ENCODE data around the gene SSU72. TPM values are rescaled to one million over a fixed set of nuclear protein-coding genes. Genes with fewer than 3 reads are reported as not detected.
"Not testable (repeated sequence)": the region's sequence is repeated elsewhere in the genome, so short reads cannot be mapped to it uniquely, and the experiment has no call there.

The SSU72 gene
- polyA plus RNA-seq, 10 donors, result 80.9 to 98.9 (median 86.8) TPM

GRCh38 chr1:1544544-1544943 is 30.1 kb downstream of the SSU72 start:
- no peak for DNase-seq

DNA sequence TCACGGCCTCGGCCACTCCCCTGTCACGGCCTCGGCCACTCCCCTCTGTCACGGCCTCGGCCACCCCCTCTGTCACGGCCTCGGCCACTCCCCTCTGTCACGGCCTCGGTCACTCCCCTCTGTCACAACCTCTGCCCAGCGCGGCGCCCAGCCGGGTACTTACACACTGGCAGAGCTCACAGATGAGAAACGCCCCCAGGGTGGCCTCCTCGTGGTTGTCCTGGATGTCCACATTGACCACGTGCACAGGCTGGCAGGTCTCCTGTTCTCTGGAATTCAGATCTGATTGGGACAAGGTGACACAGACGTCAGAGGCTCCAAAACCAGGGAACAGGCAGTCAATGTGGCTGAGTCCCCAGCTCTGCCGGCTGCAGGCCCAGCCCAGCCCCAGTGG is 31.0 kb downstream of the SSU72 start:
- no peak for DNase-seq

GRCh38 chr1:1542766-1543705 is 31.6 kb downstream of the SSU72 start:
- DNase-seq, result no peak

DNA sequence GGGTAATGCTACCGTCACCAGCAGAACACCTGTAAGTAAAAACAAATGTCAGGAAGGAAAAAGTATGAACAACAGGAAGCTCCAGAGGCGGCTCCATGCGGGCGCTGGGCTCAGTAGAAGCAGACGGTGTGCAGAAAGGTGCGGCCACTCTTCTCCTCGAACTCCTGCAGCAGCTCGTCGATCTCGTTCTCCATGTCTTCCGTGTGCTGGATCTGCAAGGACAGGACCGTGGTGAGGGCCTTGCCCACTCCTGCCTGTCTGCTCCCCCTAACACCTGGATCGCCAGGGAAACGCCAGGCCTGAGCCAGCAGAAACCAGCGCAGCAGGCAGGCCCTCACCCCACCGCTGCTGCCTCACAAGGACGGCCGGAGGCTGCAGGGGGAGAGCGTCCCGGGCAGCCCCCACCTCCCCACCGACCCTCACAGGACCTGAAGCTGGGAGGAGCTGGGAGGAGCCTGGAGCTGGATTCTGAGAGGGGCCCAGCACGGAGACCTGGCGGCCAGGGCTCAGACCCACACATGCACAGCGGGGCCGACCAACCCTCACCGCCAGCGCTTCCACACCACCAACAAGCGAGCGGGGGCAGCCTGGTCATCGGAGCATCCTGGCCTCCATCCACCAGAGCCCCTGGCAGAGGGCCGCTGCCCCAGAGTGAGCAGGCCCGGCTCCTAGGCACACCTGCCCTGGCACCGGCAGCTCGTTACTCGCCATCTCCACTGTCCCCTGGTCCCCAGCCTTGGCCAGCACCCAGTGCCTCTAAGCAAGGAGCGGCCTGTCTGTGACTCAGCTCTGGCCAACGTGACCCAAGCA is 32.5 kb downstream of the SSU72 start:
- DNase-seq, result no peak

- no peak for DNase-seq
Observed at GRCh38 chr1:1540818-1541628, 33.6 kb downstream of the SSU72 start.

DNA sequence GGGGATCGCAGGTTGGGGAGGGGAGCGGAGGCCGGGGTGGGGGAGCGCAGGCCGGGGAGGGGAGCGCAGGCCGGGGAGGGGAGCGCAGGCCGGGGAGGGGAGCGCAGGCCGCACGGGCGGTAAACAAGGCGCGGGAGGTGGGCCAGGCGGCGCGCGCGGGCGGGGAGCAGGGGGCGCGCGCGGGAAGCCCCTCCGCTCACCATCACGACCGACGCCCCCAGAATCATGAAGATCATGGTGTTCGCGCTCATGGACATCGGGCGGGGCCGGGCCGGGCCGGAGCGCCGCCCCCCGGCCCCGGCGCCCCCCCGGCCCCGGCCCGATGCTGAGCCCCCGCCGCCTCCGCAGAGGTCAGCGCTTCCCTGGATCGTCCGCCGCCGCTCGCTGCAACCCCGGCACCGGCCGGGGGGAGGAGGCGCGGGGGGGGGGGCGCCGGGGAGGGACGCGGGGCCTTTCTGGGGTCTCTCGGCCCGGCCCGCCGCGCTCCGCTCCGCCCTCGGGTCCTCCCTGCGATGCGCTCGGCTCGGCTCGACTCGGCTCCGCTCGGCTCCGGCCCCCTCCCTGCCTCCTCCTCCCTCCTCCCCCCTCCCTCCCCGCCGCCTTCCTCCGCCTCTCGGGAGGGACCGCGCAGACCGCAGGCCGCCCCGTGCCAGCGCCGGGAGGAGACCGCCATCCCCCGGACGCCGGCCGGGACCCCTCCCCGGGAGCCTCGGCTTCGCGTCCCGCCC is 34.4 kb downstream of the SSU72 start, which contains the start of gene TMEM240:
Gene TMEM240, minus strand, starts transcription at position 535 of the 728 bp plus-strand sequence. Its CDS starts 278 bp downstream, at position 257.
- DNase-seq, result peak; percentile 70 to 91 (median 79)

DNA sequence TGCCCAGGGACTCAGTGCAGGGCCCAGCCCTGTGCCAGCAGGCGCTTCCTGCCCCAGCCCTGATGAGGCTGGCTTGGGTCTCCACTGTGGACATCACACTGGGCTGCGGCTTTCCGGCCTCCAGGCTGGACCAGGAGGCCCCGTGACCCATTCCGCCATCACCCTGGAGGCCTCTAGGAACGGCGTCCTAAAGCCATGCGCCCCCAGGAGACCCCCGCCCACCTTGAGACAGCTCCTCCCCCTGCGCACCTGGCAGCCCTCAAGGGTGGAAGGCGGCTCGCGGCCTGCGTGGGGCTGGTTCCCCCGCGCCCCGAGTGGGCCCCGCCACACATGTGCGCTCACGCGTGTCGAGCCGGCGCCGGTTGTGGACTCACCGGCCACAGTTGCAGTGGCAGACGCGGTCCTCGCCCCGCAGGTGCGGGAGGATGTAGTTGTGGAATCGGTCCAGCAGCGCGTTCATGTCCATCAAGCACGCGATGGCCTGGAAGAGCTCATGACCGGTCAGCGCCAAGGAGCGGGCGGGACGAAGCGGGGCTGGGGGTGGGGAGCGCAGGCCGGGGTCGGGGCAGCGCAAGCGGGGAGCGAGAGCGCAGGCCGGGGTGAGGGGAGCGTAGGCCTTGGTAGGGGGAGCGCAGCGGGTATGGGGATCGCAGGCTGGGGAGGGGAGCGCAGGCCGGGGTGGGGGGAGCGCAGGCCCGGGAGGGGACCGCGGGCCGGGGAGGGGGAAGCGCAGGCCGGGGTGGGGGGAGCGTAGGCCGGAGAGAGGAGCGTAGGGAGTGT is 35.2 kb downstream of the SSU72 start:
- peak in 2 of 3 donors; percentile 46 to 72 for DNase-seq

DNA sequence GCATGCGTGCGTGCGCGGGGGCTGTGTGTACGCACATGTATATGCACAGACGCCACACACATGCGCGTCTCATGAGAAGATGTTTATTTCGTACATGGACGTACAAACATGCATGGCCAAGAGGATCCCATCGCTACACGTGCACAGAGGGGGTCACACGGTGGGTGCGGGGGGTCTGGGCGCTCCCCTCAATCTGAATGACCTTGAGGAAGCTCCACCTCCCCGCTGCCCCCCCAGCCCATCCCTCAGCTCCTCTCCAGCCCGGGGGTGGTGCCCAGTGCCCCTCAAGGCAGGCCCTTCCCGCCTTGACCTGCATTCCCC is 35.7 kb downstream of the SSU72 start:
- no peak for DNase-seq

GRCh38 chr1:1538334-1538733 is 36.3 kb downstream of the SSU72 start:
- DNase-seq, result no peak

DNA sequence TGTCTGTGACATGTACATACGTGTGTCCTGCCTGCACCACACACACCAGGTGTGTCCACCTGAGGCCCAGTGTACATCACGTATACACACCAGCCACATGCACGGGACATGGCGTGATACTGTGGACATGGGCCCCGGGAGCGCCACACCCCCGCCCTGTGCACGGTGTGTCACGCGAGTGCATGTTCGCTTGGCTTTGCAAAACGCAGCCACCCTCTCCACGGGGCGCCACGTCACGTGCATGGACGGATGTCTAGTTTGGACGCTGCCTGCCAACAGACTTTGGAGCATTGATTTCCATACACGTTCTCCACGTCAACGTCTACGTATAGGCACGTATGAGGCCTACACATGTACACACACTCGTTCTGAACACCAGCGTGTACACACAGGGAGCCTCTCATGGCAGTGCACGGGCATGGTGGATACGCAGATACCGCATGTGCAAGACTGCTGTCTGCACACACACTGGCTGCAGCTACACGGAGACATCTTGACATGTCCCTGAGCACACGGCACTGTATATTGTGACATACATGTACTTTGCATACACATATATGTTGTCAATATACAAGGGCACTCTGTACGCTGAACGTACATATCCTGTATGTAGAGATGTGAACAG is 36.9 kb downstream of the SSU72 start:
- DNase-seq, result no peak

DNA sequence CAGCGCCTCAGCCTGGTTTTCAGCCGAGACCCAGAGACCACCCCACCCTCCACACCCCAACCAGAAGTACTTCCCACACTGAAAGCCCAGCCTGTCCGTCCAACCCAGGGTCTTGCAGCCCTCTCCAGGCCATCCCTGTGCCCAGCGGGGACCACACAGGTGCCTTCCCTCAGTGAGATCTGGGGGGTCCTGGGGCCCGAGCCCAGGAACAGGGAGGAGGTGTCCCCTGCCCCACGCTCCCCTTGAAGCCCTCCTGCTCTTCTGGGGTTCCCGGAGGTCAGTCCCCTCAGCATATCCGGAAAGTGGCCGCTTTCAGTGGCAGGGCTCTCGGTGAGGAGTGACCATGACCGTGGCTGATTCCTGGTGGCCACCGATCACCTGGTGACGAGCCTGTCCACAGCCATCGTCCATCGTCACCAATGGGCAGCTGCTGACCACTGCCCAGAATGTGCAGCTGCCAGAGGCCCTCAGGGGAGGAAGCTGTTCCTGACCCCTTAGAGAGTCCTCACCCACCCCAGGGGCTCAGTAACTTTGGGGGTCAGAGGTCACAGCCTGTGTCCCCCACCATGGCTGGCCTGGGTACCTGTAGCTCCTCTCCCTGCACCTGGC is 37.6 kb downstream of the SSU72 start:
- DNase-seq, result no peak

DNA sequence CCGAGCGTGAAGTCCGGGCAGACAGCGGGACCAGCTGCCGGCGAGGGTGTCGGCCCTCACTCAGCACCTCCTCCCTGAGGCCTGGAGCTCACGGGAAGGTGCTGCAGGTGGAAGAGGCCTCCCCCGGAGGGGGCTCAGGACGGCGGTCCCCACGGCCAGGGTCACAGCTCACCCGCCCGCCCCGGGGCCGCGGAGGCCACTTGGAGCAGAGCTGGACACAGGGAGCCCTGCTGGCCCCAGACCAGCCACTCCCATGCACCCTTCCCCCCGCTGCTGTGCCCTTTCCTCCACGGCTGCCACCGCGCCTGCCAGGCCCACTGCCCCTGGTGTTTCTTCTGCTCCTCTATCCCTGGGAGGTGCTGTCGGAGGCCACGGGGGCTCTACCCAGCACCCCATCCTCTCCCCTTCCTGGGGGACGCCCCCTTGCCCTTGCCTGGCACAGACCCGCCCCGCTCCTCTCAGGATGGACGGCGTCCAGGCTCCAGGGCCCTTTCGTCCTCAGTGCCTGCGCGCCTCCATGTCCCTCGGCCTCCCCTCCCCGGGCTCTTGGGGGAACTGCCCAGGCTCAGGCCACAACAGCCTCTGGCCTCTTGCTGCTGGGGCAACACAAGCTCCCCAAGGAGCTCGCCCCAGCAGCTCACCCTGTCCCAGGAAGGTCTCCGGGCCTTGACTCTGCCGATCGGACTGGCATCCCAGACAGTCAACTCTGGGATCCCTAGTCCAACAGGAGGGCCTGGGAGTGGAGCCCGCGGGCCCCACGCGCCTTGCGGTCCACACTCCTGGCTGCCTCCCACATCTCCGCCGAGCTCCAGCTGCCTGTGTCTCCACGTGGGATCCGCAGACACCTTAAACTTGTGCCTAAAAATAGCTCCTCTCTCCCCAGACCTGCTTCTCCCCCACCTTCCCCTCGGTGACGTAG is 38.4 kb downstream of the SSU72 start:
- DNase-seq, result no peak

GRCh38 chr1:1535201-1536018 is 39.3 kb downstream of the SSU72 start:
- no peak for DNase-seq

DNA sequence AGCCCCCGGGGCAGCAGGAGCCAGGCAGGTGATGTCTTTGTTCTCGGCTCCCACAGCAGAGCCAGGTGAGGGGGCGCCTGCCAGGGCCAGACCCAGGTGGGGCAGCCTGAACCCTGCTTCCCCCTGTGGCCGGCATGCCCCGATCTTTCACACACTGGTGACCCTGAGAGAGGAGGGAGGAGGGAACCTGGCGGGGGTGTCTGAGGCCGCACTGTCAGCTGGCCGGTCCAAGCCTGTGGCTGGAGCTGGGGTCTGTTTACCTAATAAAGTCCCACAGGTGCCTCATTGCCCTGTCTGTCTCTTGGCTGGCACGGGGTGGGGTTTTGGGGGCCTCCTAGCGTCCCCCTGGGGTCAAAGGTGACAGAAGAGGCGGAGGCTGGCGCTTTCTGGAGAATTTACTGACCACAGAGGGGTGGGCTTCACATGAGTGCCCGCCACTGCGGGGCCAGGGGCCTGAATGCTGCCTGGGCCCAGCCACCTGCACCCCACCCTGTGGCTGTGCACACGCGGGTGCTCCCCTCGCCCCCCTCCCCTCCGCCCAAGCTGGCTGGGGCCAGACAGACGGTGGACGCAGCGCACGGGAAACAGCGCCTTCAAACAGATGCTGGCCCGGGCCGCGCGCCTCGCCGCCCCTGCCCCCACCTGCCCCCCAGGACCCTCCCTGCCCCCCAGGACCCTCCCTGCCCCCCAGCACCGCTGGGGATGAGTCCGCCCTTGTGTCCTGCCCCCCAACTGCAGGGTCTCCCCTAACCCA is 40.1 kb downstream of the SSU72 start:
- no peak for DNase-seq

DNA sequence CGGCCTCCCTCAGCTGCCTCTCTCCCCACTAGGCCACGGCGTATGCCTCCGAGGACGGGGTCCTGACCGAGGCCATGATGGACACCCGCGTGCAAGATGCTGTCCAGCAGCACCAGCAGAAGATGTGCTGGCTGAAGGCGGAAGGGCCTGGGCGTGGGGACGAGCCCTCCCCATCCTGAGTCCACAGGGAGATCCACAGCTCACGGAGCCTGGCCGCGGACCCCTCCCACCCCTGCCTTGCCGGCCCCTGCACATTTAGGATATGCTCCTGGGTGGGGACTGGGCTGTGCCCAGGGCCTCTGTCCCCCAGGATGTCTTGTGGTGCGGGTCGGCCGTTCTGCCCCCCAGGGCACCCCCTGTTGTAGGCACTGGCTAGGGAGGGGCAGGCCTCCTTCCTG is 40.8 kb downstream of the SSU72 start:
- not testable (repeated sequence) for DNase-seq

- DNase-seq, result not testable (repeated sequence)
Observed at GRCh38 chr1:1533176-1533893, 41.3 kb downstream of the SSU72 start.
